DND-41 (cell line): Measurements from ENCODE around the gene ASL.

Experiments
- ATAC-seq: fragments of 200-7000 bp; cut with Tn5 transposase; 3 replicates; pipeline ENCODE4 v1.9.1; 2021; ENCODE audit warnings: low read depth; ENCODE audit not compliant: insufficient read depth
- DNase-seq: peaks from one replicate; pipeline ENCODE4 v3.0.0-alpha.2; 2020
- H2AFZ ChIP-seq: 2 replicates; pipeline ENCODE4 v1.6.0; 2012; ENCODE audit warnings: low read depth, low read length
- H3K27ac ChIP-seq: 2 replicates; pipeline ENCODE4 v1.5.1; 2012; ENCODE audit warnings: low read length, inconsistent platforms
- H3K27me3 ChIP-seq: fragments of 200-600 bp; sonication (generic); 2 replicates; pipeline ENCODE4 v1.6.0; 2012; ENCODE audit warnings: low read length, mild to moderate bottlenecking, inconsistent platforms; ENCODE audit not compliant: insufficient read depth, poor library complexity
- H3K36me3 ChIP-seq: 2 replicates; pipeline ENCODE4 v1.5.1; 2012; ENCODE audit warnings: low read length, inconsistent platforms; ENCODE audit not compliant: insufficient read depth
- H3K4me1 ChIP-seq: 2 replicates; pipeline ENCODE4 v1.5.1; 2012; ENCODE audit warnings: mild to moderate bottlenecking, low read length; ENCODE audit not compliant: insufficient read depth
- H3K4me2 ChIP-seq: 2 replicates; pipeline ENCODE4 v1.6.0; 2012; ENCODE audit warnings: mild to moderate bottlenecking, moderate library complexity, low read length, inconsistent platforms; ENCODE audit not compliant: insufficient read depth
- H3K4me3 ChIP-seq, 2 experiments: fragments of 200-600 bp in 1 of 2; shearing (Covaris generic) in 1 of 2; 2 replicates each; pipeline ENCODE4 v1.5.1; 2012 to 2016; ENCODE audit warnings: inconsistent platforms in 2 of 2, low read length in 2 of 2, mild to moderate bottlenecking in 2 of 2, low read depth in 1 of 2, moderate library complexity in 1 of 2
- H3K79me2 ChIP-seq: 2 replicates; pipeline ENCODE4 v1.6.0; 2012; ENCODE audit warnings: low read length, inconsistent platforms; ENCODE audit not compliant: insufficient read depth
- H3K9ac ChIP-seq: 2 replicates; pipeline ENCODE4 v1.6.0; 2012; ENCODE audit warnings: low read depth, mild to moderate bottlenecking, inconsistent platforms, low read length, moderate library complexity
- H3K9me3 ChIP-seq: 2 replicates; pipeline ENCODE4 v1.5.1; 2012; ENCODE audit warnings: low read length, moderate library complexity, mild to moderate bottlenecking, inconsistent platforms; ENCODE audit not compliant: insufficient read depth, severe bottlenecking
- H4K20me1 ChIP-seq: 2 replicates; pipeline ENCODE4 v1.6.0; 2012; ENCODE audit warnings: low read length; ENCODE audit not compliant: insufficient read depth
- EZH2 ChIP-seq: IDR thresholded peaks from 3 replicates; pipeline ENCODE4 v1.6.1; 2012; ENCODE audit warnings: borderline replicate concordance, low read depth, mild to moderate bottlenecking, moderate library complexity, low read length, inconsistent platforms; ENCODE audit not compliant: severe bottlenecking
- TF ChIP-seq, protein P1 (sequence below): IDR thresholded peaks from 2 replicates; pipeline ENCODE4 v1.5.1; 2012; ENCODE audit warnings: borderline replicate concordance, low read length, moderate library complexity, mild to moderate bottlenecking; ENCODE audit not compliant: poor library complexity, severe bottlenecking; ENCODE audit errors: extremely low read depth

ASL gene

GRCh38 chr7:66054063-66054462, 21.6 kb upstream of the ASL start:
- no peaks in the 10 kb centered on the region for H3K36me3 ChIP-seq
- no peak for TF ChIP-seq EZH2
- TF ChIP-seq, protein P1, sequence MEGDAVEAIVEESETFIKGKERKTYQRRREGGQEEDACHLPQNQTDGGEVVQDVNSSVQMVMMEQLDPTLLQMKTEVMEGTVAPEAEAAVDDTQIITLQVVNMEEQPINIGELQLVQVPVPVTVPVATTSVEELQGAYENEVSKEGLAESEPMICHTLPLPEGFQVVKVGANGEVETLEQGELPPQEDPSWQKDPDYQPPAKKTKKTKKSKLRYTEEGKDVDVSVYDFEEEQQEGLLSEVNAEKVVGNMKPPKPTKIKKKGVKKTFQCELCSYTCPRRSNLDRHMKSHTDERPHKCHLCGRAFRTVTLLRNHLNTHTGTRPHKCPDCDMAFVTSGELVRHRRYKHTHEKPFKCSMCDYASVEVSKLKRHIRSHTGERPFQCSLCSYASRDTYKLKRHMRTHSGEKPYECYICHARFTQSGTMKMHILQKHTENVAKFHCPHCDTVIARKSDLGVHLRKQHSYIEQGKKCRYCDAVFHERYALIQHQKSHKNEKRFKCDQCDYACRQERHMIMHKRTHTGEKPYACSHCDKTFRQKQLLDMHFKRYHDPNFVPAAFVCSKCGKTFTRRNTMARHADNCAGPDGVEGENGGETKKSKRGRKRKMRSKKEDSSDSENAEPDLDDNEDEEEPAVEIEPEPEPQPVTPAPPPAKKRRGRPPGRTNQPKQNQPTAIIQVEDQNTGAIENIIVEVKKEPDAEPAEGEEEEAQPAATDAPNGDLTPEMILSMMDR = no peak
- no peak for ATAC-seq
- H3K9ac ChIP-seq = no peak overlapping the region
- H2AFZ ChIP-seq = no peak overlapping the region
- no peak overlapping the region for H3K4me2 ChIP-seq
- H3K27me3 ChIP-seq = no peaks in the 10 kb centered on the region
- no peak overlapping the region for H3K27ac ChIP-seq
- H3K4me3 ChIP-seq = no peak overlapping the region
- H3K4me1 ChIP-seq = no peaks in the 10 kb centered on the region
- DNase-seq = no peak
- no peaks in the 10 kb centered on the region for H3K9me3 ChIP-seq
- H4K20me1 ChIP-seq = no peaks in the 10 kb centered on the region
- no peaks in the 10 kb centered on the region for H3K79me2 ChIP-seq

DNA sequence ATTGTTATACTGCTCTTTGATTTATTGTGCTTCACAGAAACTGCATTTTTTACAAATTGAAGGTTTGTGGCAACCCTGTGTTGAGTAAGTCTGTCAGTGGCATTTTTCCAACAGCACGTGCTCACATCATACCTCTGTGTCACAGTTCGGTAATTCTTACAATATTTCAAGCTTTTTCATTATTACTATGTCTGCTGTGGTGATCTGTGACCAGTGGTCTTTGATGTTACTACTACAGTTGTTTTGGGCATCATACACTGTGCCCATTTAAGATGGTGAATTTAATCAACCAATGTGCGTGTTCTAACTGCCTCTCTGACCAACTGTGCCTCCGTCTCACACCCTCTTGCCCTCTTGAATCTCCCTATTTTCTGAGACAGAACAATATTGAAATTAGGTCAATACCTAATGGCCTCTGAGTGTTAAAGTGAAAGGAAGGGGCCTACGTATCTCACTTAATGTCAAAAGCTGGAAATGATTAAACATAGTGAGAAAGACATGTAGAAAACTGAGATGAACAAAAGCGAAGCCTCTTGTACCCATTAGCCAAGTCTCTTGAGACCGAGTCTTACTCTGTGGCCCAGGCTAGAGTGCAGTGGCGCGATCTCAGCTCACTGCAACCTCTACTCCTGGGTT, 20.2 kb upstream of the ASL start:
- TF ChIP-seq, protein P1 = no peak
- no peak for TF ChIP-seq EZH2
- DNase-seq (no peak), ATAC-seq (no peak)
- no peaks in the 10 kb centered on the region for H3K4me1 ChIP-seq
- H3K27me3 ChIP-seq = no peaks in the 10 kb centered on the region
- H3K36me3 ChIP-seq = no peaks in the 10 kb centered on the region
- H3K4me2 ChIP-seq = no peak overlapping the region
- no peak overlapping the region for H2AFZ ChIP-seq
- H3K9me3 ChIP-seq = no peaks in the 10 kb centered on the region
- no peaks in the 10 kb centered on the region for H4K20me1 ChIP-seq
- no peaks in the 10 kb centered on the region for H3K79me2 ChIP-seq
- no peak overlapping the region for H3K27ac ChIP-seq
- H3K9ac ChIP-seq = no peak overlapping the region
- H3K4me3 ChIP-seq = no peak overlapping the region

- H3K4me2 ChIP-seq = no peak overlapping the region
These were observed 14.8 kb upstream of the ASL start for GRCh38 chr7:66060796-66061195.

More at GRCh38 chr7:66060796-66061195, 14.8 kb upstream of the ASL start:
- Histone ChIP-seq H3K79me2 (no peaks in the 10 kb centered on the region), H2AFZ (no peak overlapping the region), H3K36me3 (no peaks in the 10 kb centered on the region), H4K20me1 (no peaks in the 10 kb centered on the region), H3K4me1 (no peaks in the 10 kb centered on the region), H3K27me3 (no peaks in the 10 kb centered on the region), H3K27ac (no peak overlapping the region), H3K4me3 (no peak overlapping the region), H3K9ac (no peak overlapping the region), H3K9me3 (no peaks in the 10 kb centered on the region)
- ATAC-seq (no peak), DNase-seq (no peak)
- no peak for TF ChIP-seq EZH2
- TF ChIP-seq, protein P1 = no peak
